Stomach (tissue), 9 donors: ENCODE data around the gene LRRC74B. TPM values are rescaled to one million over a fixed set of nuclear protein-coding genes. Genes with fewer than 3 reads are reported as not detected.
"Not testable (repeated sequence)": the region's sequence is repeated elsewhere in the genome, so short reads cannot be mapped to it uniquely, and the experiment has no call there.

Experiments used
- DNase-seq, 2 donors: peaks; one replicate each; pipeline versions ENCODE4 v3.0.0 to v3.0.0-alpha.2; 2013 to 2019
- H3K27ac ChIP-seq, 5 donors: fragments of 200-600 bp in 4 of 5; sonication (generic) in 4 of 5; one replicate each; pipeline ENCODE4 v1.5.1; 2013 to 2019; ENCODE audit warnings: mild to moderate bottlenecking in 1 of 5, moderate library complexity in 1 of 5
- H3K27me3 ChIP-seq, 3 donors: fragments of 200-600 bp; sonication (generic); one replicate each; pipeline ENCODE4 v1.5.1; 2017 to 2019; ENCODE audit warnings: mixed run types in 1 of 3
- H3K36me3 ChIP-seq, 4 donors: fragments of 200-600 bp; sonication (generic); 1 replicate in 3 of 4; 2 replicates in 1 of 4; pipeline ENCODE4 v1.5.1; 2016 to 2019
- H3K4me1 ChIP-seq, 4 donors: fragments of 200-600 bp; sonication (generic); one replicate each; pipeline ENCODE4 v1.5.1; 2016 to 2019
- H3K4me3 ChIP-seq, 4 donors: fragments of 200-600 bp; sonication (generic) in 3 of 4; one replicate each; pipeline ENCODE4 v1.5.1; 2016 to 2019; ENCODE audit warnings: mild to moderate bottlenecking in 1 of 4
- H3K9me3 ChIP-seq, 4 donors: fragments of 200-600 bp; sonication (generic); one replicate each; pipeline ENCODE4 v1.5.1; 2016 to 2019
- CTCF ChIP-seq, 7 experiments: fragments of 450-650 bp in 4 of 7; fragments of 200-600 bp in 3 of 7; sonication (generic) in 3 of 7; IDR thresholded peaks; one replicate each; pipeline ENCODE4 v1.5.1; 2016 to 2019; ENCODE audit warnings: antibody characterized with exemption in 7 of 7, control low read depth in 2 of 7, mild to moderate bottlenecking in 1 of 7
- EP300 ChIP-seq: sonication (generic); formaldehyde crosslinking; IDR thresholded peaks from one replicate; pipeline ENCODE4 v1.6.1; 2017; ENCODE audit warnings: antibody characterized with exemption
- POLR2A ChIP-seq, 4 donors: fragments of 450-650 bp; IDR thresholded peaks; one replicate each; pipeline ENCODE4 v1.6.1; 2016; ENCODE audit warnings: antibody characterized with exemption in 4 of 4, control low read depth in 2 of 4, mild to moderate bottlenecking in 1 of 4, moderate library complexity in 1 of 4
- POLR2AphosphoS5 ChIP-seq, 3 donors: sonication (generic); formaldehyde crosslinking; IDR thresholded peaks; one replicate each; pipeline ENCODE4 v1.6.1; 2016; ENCODE audit warnings: antibody characterized with exemption in 3 of 3
- WGBS, 5 donors: extraction: QIAGEN DNeasy Blood & Tissue Kit in 3 of 5; methylation state at CpG; one replicate each; pipeline versions ENCODE4 v1.1.5 to v1.1.7; 2013 to 2018; 5-methylcytosine and 5-hydroxymethylcytosine counted together
- intact Hi-C: fragments of 100-400 bp; cut with DNase I; formaldehyde crosslinking; loops from one replicate; pipeline ENCODE4 v1.15.1; 2023; ENCODE audit warnings: low total_unique reads
- polyA plus RNA-seq, 3 donors: library from polyadenylated mRNA; stranded (reverse); fragments of 200-250 nt; gene quantifications; one replicate each; pipeline ENCODE4 v1.2.3, GENCODE V29; 2013
- total RNA-seq, 5 donors: library from RNA; depleted of rRNA; stranded (reverse); fragments of >200 nt; gene quantifications; one replicate each; pipeline versions ENCODE4 v1.1.0 to v1.2.3, GENCODE V29; 2014 to 2016
- donor health status: healthy with polysubstance abuse.
- donor health status: Bipolar disorder and iron deficiency.
- donor health status: healthy.

Gene LRRC74B
- total and polyA plus RNA-seq, 8 donors: not detected

GRCh38 chr22:21087119-21087518, 41.4 kb downstream of the LRRC74B start:
- Histone ChIP-seq H3K36me3 (no peaks in the 10 kb centered on the region), H3K9me3 (no peaks in the 10 kb centered on the region), H3K27ac (no peak overlapping the region), H3K27me3 (peaks cover 0 to 21% (median 0%) of the 10 kb centered on the region in 3 donors), H3K4me1 (no peaks in the 10 kb centered on the region), H3K4me3 (no peak overlapping the region)
- no peak for DNase-seq
- WGBS, 5 donors: 79 to 90% (median 86%) methylated on average over 5 of the region's 5 CpGs
- TF ChIP-seq CTCF (IDR thresholded peaks at IDR 0.05) (no peak), POLR2AphosphoS5 (IDR thresholded peaks at IDR 0.05) (no peak), POLR2A (IDR thresholded peaks at IDR 0.05) (no peak), EP300 (no peak)
- intact Hi-C loops: no loop called here

GRCh38 chr22:21087926-21088325, 42.2 kb downstream of the LRRC74B start:
- DNase-seq, H3K9me3 ChIP-seq, H3K4me3 ChIP-seq, H3K36me3 ChIP-seq, H3K27ac ChIP-seq, H3K4me1 ChIP-seq, intact Hi-C loops: not testable (repeated sequence)
- H3K27me3 ChIP-seq: peaks cover 0 to 21% (median 0%) of the 10 kb centered on the region in 3 donors
- WGBS, 5 donors: 92 to 94% (median 93%) methylated on average over 11 of the region's 11 CpGs

GRCh38 chr22:21091220-21091619, 45.5 kb downstream of the LRRC74B start:
- WGBS, 5 donors: 85 to 93% (median 89%) methylated on average over 11 of the region's 11 CpGs

GRCh38 chr22:21092797-21093554, 47.2 kb downstream of the LRRC74B start:
- 90 to 93% (median 91%) methylated on average over 3 of the region's 3 CpGs for WGBS, 5 donors
- intact Hi-C loops: no loop called here

More at GRCh38 chr22:21091220-21091619, 45.5 kb downstream of the LRRC74B start:
- H3K9me3 ChIP-seq, H3K4me1 ChIP-seq, DNase-seq, intact Hi-C loops, H3K36me3 ChIP-seq, H3K27ac ChIP-seq, H3K4me3 ChIP-seq: not testable (repeated sequence)
- H3K27me3 ChIP-seq: peaks cover 0 to 21% (median 0%) of the 10 kb centered on the region in 3 donors

GRCh38 chr22:21093555-21094137, 47.9 kb downstream of the LRRC74B start:
- 61 to 70% (median 67%) methylated on average over 5 to 9 of the region's 9 CpGs for WGBS, 5 donors
- intact Hi-C loops, DNase-seq, H3K27ac ChIP-seq, H3K36me3 ChIP-seq, H3K4me1 ChIP-seq, H3K9me3 ChIP-seq, H3K4me3 ChIP-seq: not testable (repeated sequence)
- H3K27me3 ChIP-seq: peaks cover 0 to 13% (median 0%) of the 10 kb centered on the region in 3 donors

More at GRCh38 chr22:21092797-21093554, 47.2 kb downstream of the LRRC74B start:
- H3K4me1 ChIP-seq: no peaks in the 10 kb centered on the region
- DNase-seq: no peak
- peaks cover 0 to 17% (median 0%) of the 10 kb centered on the region in 3 donors for H3K27me3 ChIP-seq
- H3K27ac ChIP-seq: no peak overlapping the region
- no peaks in the 10 kb centered on the region for H3K9me3 ChIP-seq
- H3K4me3 ChIP-seq: no peak overlapping the region
- H3K36me3 ChIP-seq: no peaks in the 10 kb centered on the region
- TF ChIP-seq POLR2AphosphoS5 (IDR thresholded peaks at IDR 0.05): no peak
- TF ChIP-seq CTCF (IDR thresholded peaks at IDR 0.05): no peak
- TF ChIP-seq POLR2A (IDR thresholded peaks at IDR 0.05): no peak
- TF ChIP-seq EP300: no peak
